Stimulated activated CD4-positive, alpha-beta T cell treated with anti-CD3 and anti-CD28 coated beads, Interleukin-15, amount 100 ng/mL, for 48 hours (primary cell): ENCODE measurements around the gene OXTR.

Experiments
- DNase-seq, 2 donors: peaks; one replicate each; pipeline ENCODE4 v3.0.0-alpha.2; 2020; ENCODE audit warnings: low read depth in 2 of 2

The OXTR gene

GRCh38 chr3:8767667-8768363, 1.6 kb downstream of the OXTR start:
- no peak for DNase-seq

GRCh38 chr3:8767256-8767666, 2.2 kb downstream of the OXTR start:
- no peak for DNase-seq

GRCh38 chr3:8766148-8766547, 3.3 kb downstream of the OXTR start:
- DNase-seq, result no peak

GRCh38 chr3:8765528-8765927, 3.9 kb downstream of the OXTR start:
- no peak for DNase-seq

- DNase-seq, result no peak
Observed at GRCh38 chr3:8764528-8764927, 4.9 kb downstream of the OXTR start.

- no peak for DNase-seq
Observed at GRCh38 chr3:8762607-8763377, 6.6 kb downstream of the OXTR start.

- no peak for DNase-seq
Observed at GRCh38 chr3:8761866-8762265, 7.5 kb downstream of the OXTR start.

- no peak for DNase-seq
Observed at GRCh38 chr3:8760506-8760905, 8.9 kb downstream of the OXTR start.

GRCh38 chr3:8760091-8760490, 9.3 kb downstream of the OXTR start:
- no peak for DNase-seq

GRCh38 chr3:8759038-8759707, 10.2 kb downstream of the OXTR start:
- no peak for DNase-seq

- DNase-seq, result no peak
Observed at GRCh38 chr3:8757551-8758518, 11.6 kb downstream of the OXTR start.

- no peak for DNase-seq
Observed at GRCh38 chr3:8756671-8757070, 12.7 kb downstream of the OXTR start.

- no peak for DNase-seq
Observed at GRCh38 chr3:8755564-8756237, 13.7 kb downstream of the OXTR start.

- no peak for DNase-seq
Observed at GRCh38 chr3:8755097-8755496, 14.3 kb downstream of the OXTR start.

GRCh38 chr3:8752832-8753231, 16.6 kb downstream of the OXTR start:
- no peak for DNase-seq

GRCh38 chr3:8749316-8749715, 20.1 kb downstream of the OXTR start:
- DNase-seq, result no peak

- no peak for DNase-seq
Observed at GRCh38 chr3:8746780-8747345, 22.6 kb downstream of the OXTR start.

- DNase-seq, result no peak
Observed at GRCh38 chr3:8745619-8746370, 23.6 kb downstream of the OXTR start.

GRCh38 chr3:8743911-8744310, 25.5 kb downstream of the OXTR start:
- DNase-seq, result no peak

- no peak for DNase-seq
Observed at GRCh38 chr3:8743021-8743601, 26.3 kb downstream of the OXTR start.
